ENCODE results near the gene ZC3H8. TPM values are rescaled to one million over a fixed set of nuclear protein-coding genes. Genes with fewer than 3 reads are reported as not detected.

Gene ZC3H8
- total RNA-seq, 1 donor from 2014 or later, result 13.1 TPM

GRCh38 chr2:112251271-112251670 lies 3.6 kb downstream of the ZC3H8 start:
- Mint-ChIP-seq H3K4me1 (ENCODE audit: low read depth, unreplicated experiment) (peaks cover 4% of the 10 kb centered on the region), H3K27me3 (ENCODE audit: unreplicated experiment) (no peaks in the 10 kb centered on the region), H3K9me3 (ENCODE audit: unreplicated experiment) (no peaks in the 10 kb centered on the region), H3K4me3 (ENCODE audit: unreplicated experiment) (no peak overlapping the region), H3K36me3 (ENCODE audit: unreplicated experiment) (peaks cover 4% of the 10 kb centered on the region), H3K27ac (ENCODE audit: unreplicated experiment) (no peak overlapping the region)
- no peak for DNase-seq
- TF ChIP-seq CTCF (IDR thresholded peaks at IDR 0.05; ENCODE audit: partially characterized antibody, unreplicated experiment), result no peak

GRCh38 chr2:112244854-112245253 lies 10.0 kb downstream of the ZC3H8 start:
- Mint-ChIP-seq H3K36me3 (ENCODE audit: unreplicated experiment) (peaks cover 13% of the 10 kb centered on the region), H3K4me3 (ENCODE audit: unreplicated experiment) (no peak overlapping the region)

GRCh38 chr2:112243233-112243632 lies 11.6 kb downstream of the ZC3H8 start:
- no peaks in the 10 kb centered on the region for H3K9me3 Mint-ChIP-seq (ENCODE audit: unreplicated experiment)
- no peak for DNase-seq

More at GRCh38 chr2:112244854-112245253, 10.0 kb downstream of the ZC3H8 start:
- no peak overlapping the region for H3K27ac Mint-ChIP-seq (ENCODE audit: unreplicated experiment)
- no peak for DNase-seq
- no peaks in the 10 kb centered on the region for H3K4me1 Mint-ChIP-seq (ENCODE audit: low read depth, unreplicated experiment)
- H3K27me3 Mint-ChIP-seq (ENCODE audit: unreplicated experiment), result no peaks in the 10 kb centered on the region
- H3K9me3 Mint-ChIP-seq (ENCODE audit: unreplicated experiment), result no peaks in the 10 kb centered on the region
- TF ChIP-seq CTCF (IDR thresholded peaks at IDR 0.05; ENCODE audit: partially characterized antibody, unreplicated experiment), result no peak

GRCh38 chr2:112242384-112242783 lies 12.5 kb downstream of the ZC3H8 start:
- peaks cover 13% of the 10 kb centered on the region for H3K36me3 Mint-ChIP-seq (ENCODE audit: unreplicated experiment)
- no peak for TF ChIP-seq CTCF (IDR thresholded peaks at IDR 0.05; ENCODE audit: partially characterized antibody, unreplicated experiment)
- no peak overlapping the region for H3K4me3 Mint-ChIP-seq (ENCODE audit: unreplicated experiment)
- H3K9me3 Mint-ChIP-seq (ENCODE audit: unreplicated experiment), result no peaks in the 10 kb centered on the region
- no peak overlapping the region for H3K27ac Mint-ChIP-seq (ENCODE audit: unreplicated experiment)
- H3K4me1 Mint-ChIP-seq (ENCODE audit: low read depth, unreplicated experiment), result no peaks in the 10 kb centered on the region
- no peaks in the 10 kb centered on the region for H3K27me3 Mint-ChIP-seq (ENCODE audit: unreplicated experiment)
- no peak for DNase-seq

More at GRCh38 chr2:112243233-112243632, 11.6 kb downstream of the ZC3H8 start:
- Mint-ChIP-seq H3K4me1 (ENCODE audit: low read depth, unreplicated experiment) (no peaks in the 10 kb centered on the region), H3K4me3 (ENCODE audit: unreplicated experiment) (no peak overlapping the region), H3K27me3 (ENCODE audit: unreplicated experiment) (no peaks in the 10 kb centered on the region), H3K27ac (ENCODE audit: unreplicated experiment) (no peak overlapping the region), H3K36me3 (ENCODE audit: unreplicated experiment) (peaks cover 13% of the 10 kb centered on the region)
- TF ChIP-seq CTCF (IDR thresholded peaks at IDR 0.05; ENCODE audit: partially characterized antibody, unreplicated experiment), result no peak

GRCh38 chr2:112239862-112240261 lies 15.0 kb downstream of the ZC3H8 start:
- Mint-ChIP-seq H3K27me3 (ENCODE audit: unreplicated experiment) (no peaks in the 10 kb centered on the region), H3K4me3 (ENCODE audit: unreplicated experiment) (no peak overlapping the region), H3K27ac (ENCODE audit: unreplicated experiment) (no peak overlapping the region), H3K36me3 (ENCODE audit: unreplicated experiment) (peaks cover under 1% of the 10 kb centered on the region), H3K9me3 (ENCODE audit: unreplicated experiment) (no peaks in the 10 kb centered on the region), H3K4me1 (ENCODE audit: low read depth, unreplicated experiment) (no peaks in the 10 kb centered on the region)
- TF ChIP-seq CTCF (IDR thresholded peaks at IDR 0.05; ENCODE audit: partially characterized antibody, unreplicated experiment), result no peak
- DNase-seq, result no peak

All from glutamatergic neuron (in vitro differentiated cells).